Measurements from ENCODE around the gene ANKRD13A. TPM values are rescaled to one million over a fixed set of nuclear protein-coding genes. Genes with fewer than 3 reads are reported as not detected.
"Not testable (repeated sequence)": the region's sequence is repeated elsewhere in the genome, so short reads cannot be mapped to it uniquely, and the experiment has no call there.

ANKRD13A gene
- total RNA-seq, 1 donor from 2014 or later: 108 TPM

- Histone ChIP-seq H3K36me3 (no peaks in the 10 kb centered on the region), H3K27ac (no peak overlapping the region), H3K27me3 (no peaks in the 10 kb centered on the region), H3K4me3 (no peak overlapping the region), H3K4me1 (peaks cover 27% of the 10 kb centered on the region), H3K9me3 (no peaks in the 10 kb centered on the region)
- no peak for DNase-seq (ENCODE audit: extremely low spot score in 2 of 2)
- TF ChIP-seq CTCF (IDR thresholded peaks at IDR 0.05): no peak
- TF ChIP-seq POLR2AphosphoS5 (IDR thresholded peaks at IDR 0.05; ENCODE audit: insufficient read depth in 1 of 2, low read depth in 1 of 2): no peak
- TF ChIP-seq POLR2A (IDR thresholded peaks at IDR 0.05): no peak
- intact Hi-C loops (cut with DNase I): no loop called here
These were observed 51.7 kb downstream of the ANKRD13A start for GRCh38 chr12:110050927-110051326.

- H3K27ac ChIP-seq; intact Hi-C loops (cut with DNase I); H3K4me1 ChIP-seq: not testable (repeated sequence)
These were observed 56.4 kb downstream of the ANKRD13A start for GRCh38 chr12:110055375-110056352.

GRCh38 chr12:110056643-110057042, 57.4 kb downstream of the ANKRD13A start:
- H3K27me3 ChIP-seq; H3K36me3 ChIP-seq; DNase-seq (ENCODE audit: extremely low spot score in 2 of 2); intact Hi-C loops (cut with DNase I); H3K9me3 ChIP-seq; H3K4me3 ChIP-seq; H3K27ac ChIP-seq; H3K4me1 ChIP-seq: not testable (repeated sequence)

More at GRCh38 chr12:110055375-110056352, 56.4 kb downstream of the ANKRD13A start:
- H3K27me3 ChIP-seq; DNase-seq (ENCODE audit: extremely low spot score in 2 of 2); H3K9me3 ChIP-seq; H3K36me3 ChIP-seq; H3K4me3 ChIP-seq: not testable (repeated sequence)

GRCh38 chr12:110058875-110059615, 59.8 kb downstream of the ANKRD13A start:
- intact Hi-C loops (cut with DNase I): no loop called here
- H3K27me3 ChIP-seq: no peaks in the 10 kb centered on the region
- H3K27ac ChIP-seq: no peak overlapping the region
- DNase-seq (ENCODE audit: extremely low spot score in 2 of 2): no peak
- no peaks in the 10 kb centered on the region for H3K4me1 ChIP-seq
- no peaks in the 10 kb centered on the region for H3K36me3 ChIP-seq
- no peak overlapping the region for H3K4me3 ChIP-seq
- no peaks in the 10 kb centered on the region for H3K9me3 ChIP-seq
- no peak for TF ChIP-seq POLR2A (IDR thresholded peaks at IDR 0.05)
- TF ChIP-seq CTCF (IDR thresholded peaks at IDR 0.05): no peak
- no peak for TF ChIP-seq POLR2AphosphoS5 (IDR thresholded peaks at IDR 0.05; ENCODE audit: insufficient read depth in 1 of 2, low read depth in 1 of 2)

GRCh38 chr12:110059651-110060000, 60.4 kb downstream of the ANKRD13A start:
- TF ChIP-seq CTCF (IDR thresholded peaks at IDR 0.05): no peak
- TF ChIP-seq POLR2AphosphoS5 (IDR thresholded peaks at IDR 0.05; ENCODE audit: insufficient read depth in 1 of 2, low read depth in 1 of 2): no peak
- TF ChIP-seq POLR2A (IDR thresholded peaks at IDR 0.05): no peak
- Histone ChIP-seq H3K4me3 (no peak overlapping the region), H3K4me1 (no peaks in the 10 kb centered on the region), H3K27me3 (no peaks in the 10 kb centered on the region), H3K36me3 (no peaks in the 10 kb centered on the region), H3K27ac (no peak overlapping the region), H3K9me3 (no peaks in the 10 kb centered on the region)
- DNase-seq (ENCODE audit: extremely low spot score in 2 of 2): no peak
- intact Hi-C loops (cut with DNase I): no loop called here

GRCh38 chr12:110062241-110062640, 63.0 kb downstream of the ANKRD13A start:
- no peaks in the 10 kb centered on the region for H3K9me3 ChIP-seq
- no peaks in the 10 kb centered on the region for H3K4me1 ChIP-seq
- no peak for TF ChIP-seq POLR2A (IDR thresholded peaks at IDR 0.05)
- no peak for TF ChIP-seq POLR2AphosphoS5 (IDR thresholded peaks at IDR 0.05; ENCODE audit: insufficient read depth in 1 of 2, low read depth in 1 of 2)
- TF ChIP-seq CTCF (IDR thresholded peaks at IDR 0.05): no peak
- no peaks in the 10 kb centered on the region for H3K27me3 ChIP-seq
- intact Hi-C loops (cut with DNase I): no loop called here
- no peaks in the 10 kb centered on the region for H3K36me3 ChIP-seq
- H3K27ac ChIP-seq: no peak overlapping the region
- H3K4me3 ChIP-seq: no peak overlapping the region
- DNase-seq (ENCODE audit: extremely low spot score in 2 of 2): no peak

Data from vagina (tissue), 2 donors.